DMS114 treated with DMSO at 0.1 percent for 48 hours (cell line): ENCODE measurements around the gene ARL4D.
"Not testable (repeated sequence)": the region's sequence is repeated elsewhere in the genome, so short reads cannot be mapped to it uniquely, and the experiment has no call there.

ENCODE experiments used
- DNase-seq: peaks from one replicate; lab custom pipeline; 2025; ENCODE audit not compliant: unreplicated experiment; lab: John Stamatoyannopoulos, UW

ARL4D gene

DNA sequence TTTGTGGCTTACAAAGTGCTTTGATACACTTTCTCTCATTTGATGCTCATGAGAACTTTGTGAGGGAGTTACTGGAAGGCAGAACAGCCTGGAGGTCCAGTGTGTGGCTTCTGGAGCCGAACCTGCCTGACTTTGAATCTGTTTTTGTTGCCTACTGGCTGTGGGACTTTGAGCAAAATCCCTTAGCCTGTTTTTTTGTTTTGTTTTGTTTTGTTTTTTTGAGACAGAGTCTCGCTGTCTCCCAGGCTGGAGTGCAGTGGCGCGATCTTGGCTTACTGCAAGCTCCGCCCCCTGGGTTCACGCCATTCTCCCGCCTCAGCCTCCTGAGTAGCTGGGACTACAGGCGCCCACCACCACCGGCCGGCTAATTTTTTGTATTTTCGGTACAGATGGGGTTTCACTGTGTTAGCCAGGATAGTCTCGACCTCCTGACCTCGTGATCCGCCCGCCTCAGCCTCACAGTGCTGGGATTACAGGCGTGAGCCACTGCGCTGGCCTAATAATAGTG, 20.6 kb downstream of the ARL4D start:
- DNase-seq, result not testable (repeated sequence)

DNA sequence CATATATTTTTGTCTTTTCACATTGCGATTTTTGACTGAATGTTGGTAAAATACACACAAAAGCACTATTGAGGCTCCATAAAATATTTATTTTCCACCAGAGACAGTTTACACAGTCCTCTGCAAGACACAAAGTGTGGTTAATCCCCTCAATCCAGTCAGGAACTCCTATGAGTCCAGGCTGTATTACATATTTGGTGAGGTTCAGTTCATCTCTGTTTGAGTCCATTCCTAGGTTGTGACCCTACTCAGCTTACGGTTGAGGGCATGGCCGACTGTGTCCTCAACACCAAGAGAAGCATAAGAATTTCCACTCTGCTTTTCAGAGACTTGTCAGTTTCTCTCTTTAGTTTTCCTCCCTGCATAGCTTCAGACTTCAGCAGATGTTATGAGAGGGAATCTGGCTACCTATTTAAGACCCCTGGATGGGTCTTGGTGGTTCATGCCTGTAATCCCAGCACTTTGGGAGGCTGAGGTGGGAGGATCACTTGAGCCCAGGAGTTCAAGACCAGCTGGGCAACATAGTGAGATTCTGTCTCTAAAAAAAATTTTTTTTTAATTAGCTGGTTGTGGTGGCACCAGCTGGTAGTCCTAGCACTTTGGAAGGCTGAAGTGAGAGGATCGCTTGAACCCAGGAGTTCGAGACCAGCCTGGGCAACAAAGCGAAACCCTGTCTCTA, 25.1 kb downstream of the ARL4D start:
- DNase-seq, result no peak

DNA sequence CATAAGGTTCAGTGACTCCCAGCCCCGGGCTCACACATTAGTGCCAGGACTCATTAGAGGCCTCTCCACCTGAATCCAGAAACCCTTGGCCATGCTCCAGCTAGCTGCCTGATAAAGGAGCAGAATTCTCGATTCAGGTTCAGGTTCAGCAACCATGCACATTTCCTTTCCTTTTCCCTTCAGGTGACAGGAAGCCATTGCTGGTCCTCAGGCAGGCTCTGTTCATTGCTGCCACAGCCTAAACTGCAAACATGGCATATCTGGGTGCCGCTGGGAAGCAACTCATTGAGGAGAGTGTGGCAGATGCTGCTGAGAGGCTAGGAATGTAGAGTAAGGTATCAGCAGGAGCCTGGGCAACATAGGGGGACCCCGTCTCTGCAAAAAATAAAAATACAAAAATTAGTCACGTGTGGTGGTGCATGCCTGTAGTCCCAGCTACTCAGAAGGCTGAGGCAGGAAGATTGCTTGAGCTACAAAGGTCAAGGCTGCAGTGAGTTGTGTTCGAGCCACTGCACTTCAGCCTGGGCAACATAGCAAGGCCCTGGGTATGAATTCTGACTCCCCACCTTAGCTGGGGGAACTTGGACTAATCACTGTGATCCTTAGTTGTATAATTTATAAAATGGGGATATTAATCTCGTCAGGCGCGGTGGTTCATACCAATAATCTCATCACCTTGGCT, 28.7 kb downstream of the ARL4D start:
- DNase-seq, result no peak

DNA sequence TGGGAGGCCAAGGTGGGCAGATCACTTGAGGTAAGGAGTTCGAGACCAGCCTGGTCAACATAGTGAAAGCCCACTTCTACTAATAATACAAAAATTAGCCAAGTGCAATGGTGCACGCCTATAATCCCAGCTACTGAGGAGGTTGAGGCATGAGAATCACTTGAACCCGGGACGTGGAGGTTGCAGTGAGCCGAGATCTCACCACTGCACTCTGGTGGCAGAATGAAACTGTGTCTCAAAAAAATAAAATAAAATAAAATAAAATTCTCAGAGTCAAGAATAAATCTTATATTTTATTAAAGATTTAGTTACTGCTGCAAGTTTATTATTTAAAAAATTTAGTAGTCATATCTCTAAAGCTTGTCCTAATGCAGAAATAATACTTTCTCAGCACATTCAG, 29.7 kb downstream of the ARL4D start:
- no peak for DNase-seq

DNA sequence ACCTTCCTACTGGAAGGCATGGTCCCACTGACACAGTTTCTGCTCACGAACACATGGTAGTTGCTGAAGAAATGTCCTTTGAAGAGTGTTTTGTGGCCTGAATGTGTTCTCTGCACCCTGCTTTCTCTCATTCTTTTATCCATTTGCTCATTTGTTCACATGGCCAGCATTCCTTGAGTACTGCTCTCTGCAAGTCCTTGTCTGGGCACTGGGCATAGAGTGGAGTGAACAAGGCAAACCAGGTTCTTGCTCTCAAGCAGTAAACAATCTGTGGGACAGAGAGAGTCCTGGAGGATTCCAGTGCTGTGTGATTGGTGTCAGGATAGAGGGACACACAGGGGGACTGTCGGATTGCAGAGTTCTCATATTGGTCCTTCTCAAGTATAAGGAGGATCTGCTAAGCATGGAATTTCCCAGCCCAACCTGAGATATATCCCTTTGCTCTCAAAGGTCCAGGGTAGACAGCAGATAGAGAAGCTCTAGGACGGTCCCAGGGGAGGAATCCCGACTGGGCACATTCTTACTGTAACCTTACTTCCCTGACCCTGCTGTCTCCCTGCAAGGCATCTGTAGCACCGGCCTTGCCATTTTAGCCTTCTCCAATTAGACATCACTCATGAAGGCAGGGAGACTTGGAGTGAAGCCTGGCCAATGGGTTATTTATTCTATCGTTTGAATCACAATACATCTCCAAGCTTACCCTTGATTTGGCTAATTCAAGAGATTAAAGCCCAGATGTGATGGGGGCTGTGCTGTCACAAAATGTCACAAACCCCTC, 32.3 kb downstream of the ARL4D start:
- no peak for DNase-seq

DNA sequence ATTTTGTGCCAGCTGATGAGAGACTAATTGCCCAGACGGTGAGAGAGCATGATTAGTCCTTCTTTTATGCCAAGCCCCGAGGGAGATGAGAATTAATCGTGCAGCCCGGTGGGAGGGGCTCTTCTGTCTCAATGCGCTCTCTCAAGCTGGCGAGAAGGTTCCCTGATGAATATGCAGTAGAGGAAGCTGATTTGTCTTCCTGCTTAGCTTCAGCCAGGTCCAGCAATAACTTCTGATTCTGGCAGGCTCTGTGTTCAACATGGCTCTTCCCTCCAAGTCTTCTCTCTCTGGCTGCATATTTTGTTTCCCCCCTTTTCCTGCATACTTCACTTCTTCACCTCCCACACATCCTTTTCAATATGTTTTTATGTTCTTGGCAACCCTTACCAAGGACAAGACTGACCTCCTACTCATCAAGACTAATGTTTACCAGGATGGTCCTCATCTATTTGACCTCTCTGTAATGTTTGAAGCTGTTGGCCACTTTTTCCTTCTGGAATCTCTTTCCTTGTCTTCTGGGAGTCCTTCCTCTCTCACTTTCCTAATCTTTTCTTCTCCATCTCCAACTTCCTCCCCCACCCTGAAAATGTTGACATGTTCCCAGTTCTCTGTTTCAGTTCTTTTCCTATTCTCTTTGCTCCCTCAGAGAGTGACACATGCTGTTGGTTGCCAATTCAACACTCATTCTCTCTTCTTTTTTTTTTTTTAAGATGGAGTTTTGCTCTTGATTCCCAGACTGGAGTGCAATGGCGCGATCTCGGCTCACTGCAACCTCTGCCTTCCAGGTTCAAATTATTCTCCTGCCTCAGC, 33.1 kb downstream of the ARL4D start:
- DNase-seq, result no peak

DNA sequence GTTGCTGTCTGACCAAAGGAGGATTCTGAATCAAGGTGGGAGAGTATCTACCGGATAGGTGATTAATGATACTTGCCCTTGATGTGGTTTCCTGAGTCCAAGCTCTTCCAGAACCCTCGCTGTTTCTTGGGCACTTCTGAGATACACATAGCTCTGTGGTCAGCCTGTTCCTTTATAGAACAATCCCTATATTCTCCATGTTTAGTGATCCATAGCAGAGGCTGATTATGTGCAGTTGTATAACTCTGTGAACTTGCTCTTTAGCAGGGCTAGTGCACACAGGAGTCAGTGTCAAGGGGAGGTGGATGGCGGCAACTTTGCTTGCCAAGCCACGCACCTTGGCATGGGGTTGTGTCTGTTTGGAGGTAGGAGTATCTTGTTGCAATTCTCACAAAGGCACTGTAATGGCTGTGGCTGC, 36.1 kb downstream of the ARL4D start:
- DNase-seq, result no peak

DNA sequence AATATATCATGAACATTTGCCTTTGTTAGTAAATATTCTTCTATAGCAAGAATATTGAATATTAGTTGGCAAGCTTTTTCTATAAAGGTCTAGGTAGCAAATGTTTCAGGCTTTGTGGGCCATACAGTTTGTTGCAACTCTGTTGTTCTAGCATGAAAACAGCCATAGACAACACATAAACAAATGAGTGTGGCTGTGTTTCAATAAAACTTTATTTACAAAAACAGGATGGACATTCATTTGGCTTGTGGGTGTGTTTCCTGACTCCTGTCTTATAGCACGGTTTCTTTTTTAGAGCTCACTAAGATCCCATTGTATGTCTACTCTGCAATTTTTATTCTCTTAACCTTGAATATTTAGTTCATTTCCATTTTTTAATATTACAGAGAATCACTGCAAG, 39.0 kb downstream of the ARL4D start:
- no peak for DNase-seq

DNA sequence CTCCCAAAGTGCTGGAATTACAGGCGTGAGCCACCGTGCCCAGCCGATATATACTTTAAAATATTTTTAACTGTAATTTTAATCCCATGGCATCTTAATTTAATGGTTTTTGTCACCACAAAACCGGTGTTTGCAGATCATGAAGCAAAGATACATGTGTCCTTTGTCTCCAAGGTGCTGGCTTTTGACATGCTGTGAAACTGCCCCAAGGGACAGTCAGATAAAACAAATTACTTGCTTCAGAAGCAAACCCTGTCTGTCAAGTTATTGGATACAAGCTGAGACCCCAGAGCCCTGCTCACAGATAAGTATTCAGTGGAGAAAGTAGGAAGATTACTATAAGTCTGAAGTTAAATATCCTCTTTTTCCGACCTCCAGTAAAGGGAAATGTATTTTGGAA, 39.8 kb downstream of the ARL4D start:
- DNase-seq, result no peak

DNA sequence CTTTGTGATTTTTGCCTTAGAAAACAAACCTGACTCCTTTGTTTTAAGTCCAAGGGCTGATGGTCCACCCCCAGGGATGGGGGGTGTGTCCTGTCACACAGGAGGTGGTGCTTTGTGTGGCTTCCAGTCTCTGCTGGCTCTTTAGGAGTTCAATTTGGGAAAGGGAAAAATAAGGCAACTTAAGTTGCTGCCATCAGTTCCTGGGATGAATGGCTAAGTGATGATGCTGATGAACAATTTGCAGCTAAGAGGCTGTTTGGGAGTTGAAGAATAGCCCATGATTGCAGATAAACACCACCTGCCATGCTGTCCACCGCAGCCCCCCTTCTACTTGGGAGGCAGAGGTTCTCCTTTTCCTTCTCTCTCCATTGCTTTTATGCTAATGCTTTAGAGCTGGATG, 40.2 kb downstream of the ARL4D start:
- DNase-seq, result no peak

DNA sequence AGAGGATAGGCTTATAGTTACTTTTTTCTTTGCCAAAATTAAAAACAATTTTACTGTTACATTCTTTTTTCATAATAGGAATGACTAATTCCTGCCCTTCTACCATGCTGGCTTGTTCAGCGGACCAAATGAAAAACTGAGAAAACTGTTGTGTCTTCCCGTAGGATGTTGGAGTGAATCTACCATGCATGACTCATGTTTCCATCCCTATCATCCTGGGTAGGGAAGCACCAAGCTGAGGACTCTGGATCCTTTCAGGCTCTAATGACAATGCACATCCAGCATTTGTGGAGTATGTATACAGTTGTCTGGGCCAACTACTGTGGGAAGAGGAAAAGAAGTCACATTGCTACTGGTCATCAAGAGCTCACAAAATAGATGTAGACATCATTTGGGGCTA, 43.9 kb downstream of the ARL4D start:
- no peak for DNase-seq

DNA sequence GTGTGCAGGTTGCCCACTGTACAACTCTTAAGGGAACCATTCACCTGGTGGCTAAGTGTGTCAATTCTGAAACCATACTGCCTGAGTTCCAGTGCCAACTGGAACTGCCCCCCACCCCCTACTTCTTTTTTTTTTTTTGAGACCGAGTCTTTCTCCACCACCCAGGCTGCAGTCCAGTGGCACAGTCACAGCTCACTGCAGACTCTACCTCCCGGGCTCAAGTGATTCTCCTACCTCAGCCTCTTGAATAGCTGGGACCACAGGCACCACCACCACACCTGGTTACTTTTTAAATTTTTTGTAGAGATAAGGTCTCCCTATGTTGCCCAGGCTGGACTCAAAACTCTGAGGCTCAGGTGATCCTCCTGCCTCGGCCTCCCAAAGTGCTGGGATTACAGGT, 44.6 kb downstream of the ARL4D start:
- no peak for DNase-seq

DNA sequence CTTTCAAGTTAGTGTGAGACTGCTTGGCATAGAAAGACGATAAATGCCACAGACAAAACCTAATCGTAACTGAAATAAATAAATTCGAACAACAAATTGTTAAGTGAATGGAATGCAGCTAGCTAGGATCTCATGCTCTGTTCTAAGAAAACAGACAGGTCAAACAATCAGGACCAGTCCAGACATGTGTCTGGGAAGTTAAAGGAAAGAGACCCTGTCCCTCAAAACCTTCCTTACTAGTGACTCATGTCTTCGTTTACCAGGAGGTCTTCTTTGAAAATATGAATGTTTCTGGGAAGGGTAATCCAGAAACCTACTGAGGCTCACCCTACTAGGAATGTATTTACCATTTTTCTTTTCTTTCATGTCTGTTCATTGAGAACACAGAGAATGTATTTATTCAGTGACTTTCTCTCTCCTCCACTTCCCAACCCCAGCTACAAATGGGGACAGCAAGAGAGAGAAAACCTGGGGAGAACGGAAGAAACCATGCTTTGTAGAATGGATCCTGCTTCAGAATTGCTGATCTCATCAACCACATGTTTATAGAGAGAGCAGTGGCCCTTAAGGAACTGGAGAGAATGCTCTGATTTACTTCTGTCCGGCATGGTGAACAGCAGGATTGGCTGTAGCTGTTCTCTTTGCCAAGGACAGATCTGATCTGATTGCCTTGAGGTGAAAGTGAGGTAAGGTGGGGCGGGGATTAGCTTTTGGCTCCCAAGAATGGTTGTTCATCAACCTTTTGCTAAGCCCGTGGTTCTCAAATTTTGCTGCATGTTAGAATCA, 45.6 kb downstream of the ARL4D start:
- no peak for DNase-seq

DNA sequence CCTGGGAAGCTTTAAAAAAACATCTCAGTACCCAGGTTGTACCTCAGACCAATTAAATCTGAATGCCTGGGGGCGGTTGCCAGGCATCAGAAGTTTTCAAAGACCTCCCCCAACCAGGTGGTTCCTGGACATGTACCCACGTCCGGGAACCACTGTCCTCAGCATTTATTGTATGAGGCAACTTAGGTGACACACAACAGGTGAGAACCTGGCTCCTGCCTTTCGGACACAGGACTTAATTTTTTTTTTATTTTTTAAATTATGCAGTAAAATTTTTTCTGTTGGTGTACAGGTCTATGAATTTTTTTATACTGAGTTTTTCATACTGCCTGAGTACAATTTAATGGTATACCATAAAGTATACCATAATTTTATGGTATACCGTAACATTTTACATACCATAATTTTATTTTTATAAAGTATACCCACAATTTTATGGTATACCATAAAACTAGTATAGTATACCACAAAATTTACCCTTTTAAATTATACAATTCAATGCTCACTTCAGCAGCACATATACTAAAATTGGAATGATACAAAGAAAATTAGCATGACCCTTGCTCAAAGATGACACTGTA, 46.3 kb downstream of the ARL4D start:
- DNase-seq, result no peak

DNA sequence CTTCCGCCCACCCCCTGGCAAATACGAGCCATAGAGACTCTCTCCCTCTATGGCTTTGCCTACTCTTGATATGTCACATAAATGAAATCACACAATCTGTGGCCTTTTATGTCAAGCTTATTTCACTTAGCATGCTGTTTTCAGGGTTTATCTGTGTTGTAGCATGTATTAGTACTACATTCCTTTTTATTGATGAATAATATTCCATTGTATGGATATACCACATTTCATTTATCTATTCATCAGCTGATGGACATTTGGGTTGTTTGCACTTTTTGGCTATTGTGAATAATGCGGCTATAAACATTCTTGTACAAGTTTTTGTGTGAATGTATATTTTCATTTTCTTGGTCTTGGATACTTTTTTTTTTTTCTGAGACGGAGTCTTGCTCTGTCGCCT, 48.0 kb downstream of the ARL4D start:
- no peak for DNase-seq

DNA sequence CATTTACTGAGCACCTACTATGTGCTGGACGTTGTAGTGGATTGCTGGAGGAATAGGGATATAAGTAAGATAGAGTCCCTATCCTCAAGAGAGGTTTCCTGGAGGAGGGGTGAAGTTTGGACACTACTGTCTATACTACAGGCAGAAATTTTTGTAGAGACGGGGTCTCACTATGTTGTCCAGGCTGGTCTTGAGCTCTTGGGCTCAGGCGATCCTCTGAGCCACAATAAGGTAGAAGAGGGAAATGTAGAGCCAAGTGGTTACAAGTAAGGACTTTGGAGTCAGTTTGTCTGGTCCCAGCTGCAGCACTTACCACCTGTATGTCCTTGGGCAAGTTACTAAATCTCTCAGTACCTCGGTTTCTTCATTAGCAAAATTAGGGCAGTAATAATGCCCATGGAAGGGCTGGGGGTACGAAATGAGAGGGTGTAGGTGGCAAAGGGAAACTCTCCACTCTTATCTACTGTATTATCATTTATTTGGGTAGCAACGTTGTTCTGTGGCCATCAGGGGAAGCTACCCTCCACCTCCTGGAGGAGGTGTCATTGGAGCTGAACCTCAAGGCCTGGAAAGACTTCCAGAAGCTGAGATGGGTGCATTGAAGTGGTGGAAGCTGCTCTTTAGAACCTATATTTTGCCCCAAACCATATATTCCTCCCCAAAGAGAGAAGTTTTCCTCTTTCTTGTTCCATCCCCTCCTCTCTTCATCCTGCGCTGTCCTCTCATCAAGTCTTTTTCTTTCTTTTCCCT, 50.1 kb downstream of the ARL4D start:
- no peak for DNase-seq

DNA sequence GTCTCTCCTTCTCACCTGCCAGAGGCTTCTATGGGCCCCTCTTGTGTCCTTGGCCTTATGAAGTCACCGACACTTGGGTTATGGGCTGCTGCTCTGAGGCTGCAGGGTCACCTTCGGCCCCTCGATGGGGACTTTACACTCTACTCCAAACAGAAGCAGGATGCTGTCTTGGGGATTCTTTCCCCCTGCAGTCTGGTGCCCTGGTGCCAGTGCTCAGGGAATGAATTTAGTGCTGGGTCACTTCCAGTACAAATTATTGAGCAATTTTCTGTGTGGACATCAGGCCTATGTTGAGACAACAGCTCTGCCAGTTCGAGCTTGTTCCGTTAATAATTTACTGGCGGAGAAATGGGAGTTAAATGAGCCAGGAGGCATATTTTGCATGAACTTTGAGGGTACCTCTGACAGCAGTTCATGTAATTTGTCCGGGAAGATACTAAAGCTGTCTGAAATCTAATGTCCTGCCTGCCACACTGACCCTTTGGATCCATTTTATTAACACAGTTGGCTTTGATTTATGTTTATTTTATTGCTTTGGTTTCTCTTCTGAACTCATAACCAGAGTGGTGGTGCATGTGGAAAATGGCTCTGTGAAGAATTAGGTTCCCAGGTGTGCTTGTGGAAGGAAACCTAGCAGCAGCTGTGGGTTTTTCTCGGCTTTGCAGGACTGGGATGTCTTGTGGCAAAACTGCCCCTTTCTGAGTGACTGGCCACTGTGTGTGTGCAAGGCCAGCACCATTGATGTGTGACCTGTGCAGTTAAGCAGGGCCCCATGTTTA, 50.9 kb downstream of the ARL4D start:
- DNase-seq, result no peak
